NCI-H2107 (cell line): ENCODE data around the gene GRM4.

Experiments
- DNase-seq: peaks from one replicate; lab custom pipeline; 2025; lab: John Stamatoyannopoulos, UW

The GRM4 gene

GRCh38 chr6:34106900-34107299, 39.0 kb downstream of the GRM4 start:
- DNase-seq: no peak

GRCh38 chr6:34106421-34106820, 39.5 kb downstream of the GRM4 start:
- DNase-seq: no peak

- no peak for DNase-seq
These were observed 41.3 kb downstream of the GRM4 start for GRCh38 chr6:34104628-34105027.

GRCh38 chr6:34104186-34104585, 41.7 kb downstream of the GRM4 start:
- no peak for DNase-seq

GRCh38 chr6:34103321-34103720, 42.6 kb downstream of the GRM4 start:
- no peak for DNase-seq

- no peak for DNase-seq
These were observed 43.2 kb downstream of the GRM4 start for GRCh38 chr6:34102696-34103095.

GRCh38 chr6:34102099-34102656, 43.7 kb downstream of the GRM4 start:
- no peak for DNase-seq

- DNase-seq: no peak
These were observed 45.1 kb downstream of the GRM4 start for GRCh38 chr6:34100788-34101187.

- no peak for DNase-seq
These were observed 46.0 kb downstream of the GRM4 start for GRCh38 chr6:34099878-34100277.

GRCh38 chr6:34098045-34098936, 47.6 kb downstream of the GRM4 start:
- no peak for DNase-seq

GRCh38 chr6:34096814-34097213, 49.1 kb downstream of the GRM4 start:
- no peak for DNase-seq

- DNase-seq: no peak
These were observed 49.7 kb downstream of the GRM4 start for GRCh38 chr6:34096193-34096592.

GRCh38 chr6:34095741-34096140, 50.1 kb downstream of the GRM4 start:
- no peak for DNase-seq

GRCh38 chr6:34095136-34095505, 50.8 kb downstream of the GRM4 start:
- DNase-seq: no peak

GRCh38 chr6:34094474-34095135, 51.3 kb downstream of the GRM4 start:
- no peak for DNase-seq

GRCh38 chr6:34093854-34094430, 51.9 kb downstream of the GRM4 start:
- DNase-seq: no peak

GRCh38 chr6:34093206-34093605, 52.7 kb downstream of the GRM4 start:
- no peak for DNase-seq

- no peak for DNase-seq
These were observed 53.3 kb downstream of the GRM4 start for GRCh38 chr6:34092631-34093030.

- no peak for DNase-seq
These were observed 55.0 kb downstream of the GRM4 start for GRCh38 chr6:34090935-34091334.

- DNase-seq: no peak
These were observed 55.4 kb downstream of the GRM4 start for GRCh38 chr6:34090529-34090928.

- DNase-seq: no peak
These were observed 59.3 kb downstream of the GRM4 start for GRCh38 chr6:34086558-34086957.

GRCh38 chr6:34085453-34086170, 60.3 kb downstream of the GRM4 start:
- no peak for DNase-seq
